WERI-Rb-1 (cell line): ENCODE data around the gene WEE2.

Experiments
- DNase-seq: peaks from one replicate; pipeline ENCODE4 v3.0.0-alpha.2; 2020
- H3K27ac ChIP-seq: fragments of 250-450 bp; sonication (Bioruptor Pico); 2 replicates; pipeline ENCODE4 v1.5.1; 2020; ENCODE audit warnings: mild to moderate bottlenecking, moderate library complexity
- H3K27me3 ChIP-seq: fragments of 250-450 bp; sonication (Bioruptor Pico); 2 replicates; pipeline ENCODE4 v1.5.1; 2021; ENCODE audit warnings: mild to moderate bottlenecking, low read depth, moderate library complexity; ENCODE audit not compliant: insufficient read depth, severe bottlenecking
- H3K36me3 ChIP-seq: fragments of 250-450 bp; sonication (Bioruptor Pico); 2 replicates; pipeline ENCODE4 v1.5.1; 2020; ENCODE audit warnings: mild to moderate bottlenecking, moderate library complexity
- H3K4me3 ChIP-seq: 2 replicates; pipeline ENCODE4 v1.5.1; 2011; ENCODE audit warnings: low read depth, mild to moderate bottlenecking, control low read depth, low read length
- H3K9me3 ChIP-seq: fragments of 250-450 bp; sonication (Bioruptor Pico); 2 replicates; pipeline ENCODE4 v1.5.1; 2021; ENCODE audit warnings: mild to moderate bottlenecking, moderate library complexity; ENCODE audit not compliant: severe bottlenecking
- CTCF ChIP-seq: IDR thresholded peaks from 2 replicates; pipeline ENCODE4 v1.5.1; 2011; ENCODE audit warnings: low read depth, mild to moderate bottlenecking, control low read depth, inconsistent platforms, low read length

Gene WEE2

GRCh38 chr7:141709318-141709717, 1.2 kb downstream of the WEE2 start:
- H3K9me3 ChIP-seq = no peaks in the 10 kb centered on the region
- no peak overlapping the region for H3K4me3 ChIP-seq
- H3K27me3 ChIP-seq = peaks cover 22% of the 10 kb centered on the region
- TF ChIP-seq CTCF = no peak
- H3K36me3 ChIP-seq = no peaks in the 10 kb centered on the region
- no peak for DNase-seq
- H3K27ac ChIP-seq = no peak overlapping the region

- peaks cover 24% of the 10 kb centered on the region for H3K27me3 ChIP-seq
- no peaks in the 10 kb centered on the region for H3K9me3 ChIP-seq
- H3K36me3 ChIP-seq = no peaks in the 10 kb centered on the region
- H3K4me3 ChIP-seq = no peak overlapping the region
- no peak for DNase-seq
- no peak for TF ChIP-seq CTCF
- no peak overlapping the region for H3K27ac ChIP-seq
Observed at GRCh38 chr7:141709749-141710148, 1.6 kb downstream of the WEE2 start.

GRCh38 chr7:141710301-141710700, 2.1 kb downstream of the WEE2 start:
- TF ChIP-seq CTCF = no peak
- no peak overlapping the region for H3K27ac ChIP-seq
- H3K36me3 ChIP-seq = no peaks in the 10 kb centered on the region
- H3K4me3 ChIP-seq = no peak overlapping the region
- H3K9me3 ChIP-seq = no peaks in the 10 kb centered on the region
- no peak for DNase-seq
- H3K27me3 ChIP-seq = peaks cover 19% of the 10 kb centered on the region

- no peaks in the 10 kb centered on the region for H3K36me3 ChIP-seq
- no peak for DNase-seq
- no peak for TF ChIP-seq CTCF
Observed at GRCh38 chr7:141712603-141713255, 4.6 kb downstream of the WEE2 start.

GRCh38 chr7:141713890-141714289, 5.7 kb downstream of the WEE2 start:
- no peak for TF ChIP-seq CTCF
- Histone ChIP-seq H3K9me3 (no peaks in the 10 kb centered on the region), H3K4me3 (no peak overlapping the region), H3K27me3 (peaks cover 8% of the 10 kb centered on the region), H3K27ac (no peak overlapping the region), H3K36me3 (no peaks in the 10 kb centered on the region)
- DNase-seq = no peak

More at GRCh38 chr7:141712603-141713255, 4.6 kb downstream of the WEE2 start:
- peaks cover 8% of the 10 kb centered on the region for H3K27me3 ChIP-seq
- H3K9me3 ChIP-seq = no peaks in the 10 kb centered on the region
- no peak overlapping the region for H3K27ac ChIP-seq
- no peak overlapping the region for H3K4me3 ChIP-seq

- Histone ChIP-seq H3K4me3 (no peak overlapping the region), H3K27ac (no peak overlapping the region), H3K36me3 (no peaks in the 10 kb centered on the region), H3K9me3 (no peaks in the 10 kb centered on the region), H3K27me3 (peaks cover 8% of the 10 kb centered on the region)
- TF ChIP-seq CTCF = no peak
- DNase-seq = no peak
Observed at GRCh38 chr7:141714571-141714970, 6.4 kb downstream of the WEE2 start.
